GM21528 (cell line): ENCODE data around the gene MAP3K14.
"Not testable (repeated sequence)": the region's sequence is repeated elsewhere in the genome, so short reads cannot be mapped to it uniquely, and the experiment has no call there.

ENCODE experiments used
- ATAC-seq: cut with Tn5 transposase; IDR thresholded peaks from one replicate; pipeline ENCODE4 v1.9.1; 2021; ENCODE audit warnings: mild to moderate bottlenecking, moderate library complexity; ENCODE audit not compliant: unreplicated experiment, low FRiP score

Gene MAP3K14

DNA sequence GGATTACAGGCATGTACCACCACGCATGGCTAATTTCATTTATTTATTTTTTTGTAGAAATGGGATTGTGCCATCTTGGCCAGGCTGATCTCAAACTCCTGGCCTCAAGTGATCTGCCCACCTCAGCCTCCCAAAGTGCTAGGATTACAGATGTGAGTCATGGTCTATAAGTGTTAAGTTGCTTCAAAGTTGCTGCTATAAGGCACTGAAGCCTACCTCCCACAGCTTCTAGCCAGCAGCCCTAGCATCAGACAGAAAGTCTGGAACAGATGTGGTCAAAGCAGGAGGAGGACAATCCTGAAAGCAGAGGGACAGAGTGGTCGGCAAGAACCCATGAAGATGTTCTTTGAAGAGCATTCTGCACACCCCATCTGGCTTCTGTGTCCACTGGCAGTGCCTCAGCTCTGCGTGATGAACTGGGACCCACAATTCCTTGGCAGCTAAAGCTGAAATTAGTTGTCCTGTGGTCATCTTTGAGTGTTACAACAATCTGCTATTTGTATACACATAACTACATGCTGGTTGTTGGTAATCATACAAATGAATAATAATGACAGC is 11.2 kb downstream of the MAP3K14 start:
- ATAC-seq, result no peak

DNA sequence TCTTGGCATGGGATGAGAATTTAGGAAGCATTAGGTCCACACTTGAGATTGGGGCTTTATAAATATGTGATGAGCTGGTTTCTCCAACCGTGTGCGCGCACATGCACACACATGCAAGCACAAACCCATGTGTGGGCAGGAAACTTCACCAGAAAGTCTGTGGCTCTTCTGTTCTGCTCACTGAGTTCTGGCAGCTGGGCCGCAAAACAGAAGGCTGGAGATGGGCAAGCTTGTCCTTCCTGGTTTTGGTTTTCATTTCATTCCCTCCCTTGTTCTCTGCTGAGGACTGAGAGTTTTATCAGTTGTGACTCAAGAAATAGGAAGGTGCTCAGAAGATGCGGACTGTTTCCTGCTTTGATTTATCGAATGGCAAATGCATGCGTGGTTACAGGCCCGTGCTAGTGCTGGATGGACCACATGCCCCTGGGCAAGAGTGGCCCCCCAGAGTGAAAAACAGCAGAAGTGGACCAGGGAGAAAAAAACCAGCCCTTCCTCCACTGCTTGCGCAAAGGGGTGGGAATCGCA is 14.1 kb downstream of the MAP3K14 start:
- ATAC-seq, result peak; percentile 45

DNA sequence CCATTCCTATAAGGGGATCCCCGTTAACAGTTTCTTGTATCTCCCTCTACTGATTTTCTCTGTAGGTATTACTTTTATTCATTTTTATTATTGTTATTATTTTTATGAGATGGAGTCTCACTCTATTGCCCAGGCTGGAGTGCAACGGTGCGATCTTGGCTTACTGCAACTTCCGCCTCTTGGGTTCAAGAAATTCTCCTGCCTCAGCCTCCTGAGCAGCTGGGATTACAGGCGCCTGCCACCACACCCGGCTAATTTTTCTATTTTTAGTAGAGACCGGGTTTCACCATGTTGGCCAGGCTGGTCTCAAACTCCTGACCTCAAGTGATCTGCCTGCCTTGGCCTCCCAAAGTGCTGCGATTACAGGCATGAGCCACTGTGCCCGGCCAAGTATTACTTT is 14.6 kb downstream of the MAP3K14 start:
- not testable (repeated sequence) for ATAC-seq

DNA sequence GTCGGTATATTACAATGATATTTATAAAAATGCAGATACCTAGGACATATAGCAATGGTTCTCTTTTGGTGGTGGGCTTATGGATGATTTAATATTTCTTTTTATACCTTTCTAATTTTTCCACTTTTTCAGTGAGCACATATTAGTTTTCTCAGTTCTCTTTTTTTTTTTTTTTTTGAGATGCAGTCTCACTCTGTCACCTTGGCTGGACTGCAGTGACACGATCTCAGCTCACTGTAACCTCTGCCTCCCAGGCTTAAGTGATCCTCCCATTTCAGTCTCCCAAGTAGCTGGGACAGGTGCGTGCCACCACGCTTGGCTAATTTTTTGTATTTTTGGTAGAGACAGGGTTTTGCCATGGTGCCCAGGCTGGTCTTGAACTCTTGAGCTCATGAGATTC is 15.1 kb downstream of the MAP3K14 start:
- no peak for ATAC-seq

DNA sequence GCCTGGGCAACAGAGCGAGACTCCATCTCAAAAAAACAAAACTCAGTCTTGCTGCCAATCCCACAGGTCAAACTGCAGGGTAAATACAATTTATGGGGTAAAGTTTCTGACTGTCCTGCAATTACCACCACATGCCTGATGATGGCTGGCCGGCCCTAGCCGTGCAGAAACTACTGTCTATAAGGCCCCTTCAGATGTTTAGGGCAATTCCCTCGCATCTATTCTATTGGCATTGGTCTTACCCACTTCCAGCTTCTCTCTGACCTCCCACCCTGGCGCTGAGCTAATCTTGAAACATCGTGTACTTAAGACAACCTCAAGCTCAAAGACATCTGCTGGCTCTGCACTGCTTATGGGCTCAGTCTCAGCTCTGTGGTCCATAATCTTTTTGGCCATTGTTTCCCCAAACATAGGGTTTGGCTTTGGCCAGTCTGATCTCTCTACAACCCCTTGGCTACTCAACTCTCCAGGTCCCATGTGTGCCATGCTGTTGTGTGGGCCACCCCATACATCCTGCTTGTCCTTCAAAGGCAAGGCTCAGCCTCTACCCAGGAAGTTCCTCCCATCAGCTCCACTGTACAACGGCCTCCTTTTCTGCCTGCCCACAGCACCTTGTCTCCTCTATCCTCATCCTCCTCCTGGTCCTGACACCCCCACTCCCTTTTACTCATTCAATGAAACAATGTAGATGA is 16.6 kb downstream of the MAP3K14 start:
- ATAC-seq, result no peak

DNA sequence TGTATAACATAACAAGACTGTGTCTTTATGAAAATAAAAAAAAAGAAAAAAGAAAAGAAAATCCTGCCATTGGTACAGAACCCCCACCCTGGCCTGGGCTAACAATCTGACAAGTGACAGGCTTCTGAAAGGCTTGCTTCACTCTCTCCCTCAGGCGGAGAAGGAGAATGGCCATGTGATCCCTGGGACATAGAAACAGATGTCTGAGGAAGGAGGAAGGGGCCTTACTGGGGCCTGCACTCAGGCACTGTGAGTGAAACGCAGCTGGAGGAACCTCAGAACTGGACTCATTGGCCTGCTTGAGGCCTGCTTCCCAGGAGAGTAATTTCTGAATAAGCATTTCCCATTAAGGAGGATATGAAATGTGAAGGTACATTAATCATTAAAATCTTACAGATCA is 17.5 kb downstream of the MAP3K14 start:
- ATAC-seq, result no peak

DNA sequence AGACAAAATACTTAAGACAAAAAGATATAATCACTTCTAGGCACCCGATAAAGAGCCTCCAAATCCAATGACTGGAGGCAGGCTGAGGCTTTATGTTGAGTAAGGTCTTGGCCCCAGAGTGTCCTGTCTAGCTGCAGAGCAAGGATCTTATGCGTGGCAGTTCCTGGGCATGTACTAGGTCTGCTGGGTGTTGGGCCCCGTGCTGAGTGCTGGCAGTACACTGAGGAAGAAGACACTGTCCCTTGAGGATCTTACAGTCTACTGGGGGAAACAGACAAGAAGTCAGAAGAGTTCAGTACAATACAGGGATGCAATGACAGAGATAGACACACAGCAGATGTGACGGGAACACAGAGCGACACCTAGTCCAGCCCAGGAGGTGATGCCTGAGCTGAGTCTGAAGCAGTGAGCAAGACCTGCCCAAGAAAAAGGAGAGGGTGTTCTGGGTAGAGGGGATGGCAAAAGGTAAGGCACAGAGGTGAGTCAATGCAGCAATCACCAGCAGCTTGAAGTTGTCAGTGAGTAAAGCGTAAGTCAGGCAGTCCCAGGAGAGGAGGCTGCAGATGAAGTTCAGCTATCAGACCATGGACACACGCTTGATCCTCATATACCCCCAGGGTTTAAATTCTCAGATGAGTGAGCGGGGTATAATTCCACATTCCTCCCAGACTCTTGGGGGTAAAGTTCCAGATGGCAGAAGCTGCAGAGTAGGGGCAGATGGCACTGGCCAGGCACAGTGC is 18.1 kb downstream of the MAP3K14 start:
- no peak for ATAC-seq

DNA sequence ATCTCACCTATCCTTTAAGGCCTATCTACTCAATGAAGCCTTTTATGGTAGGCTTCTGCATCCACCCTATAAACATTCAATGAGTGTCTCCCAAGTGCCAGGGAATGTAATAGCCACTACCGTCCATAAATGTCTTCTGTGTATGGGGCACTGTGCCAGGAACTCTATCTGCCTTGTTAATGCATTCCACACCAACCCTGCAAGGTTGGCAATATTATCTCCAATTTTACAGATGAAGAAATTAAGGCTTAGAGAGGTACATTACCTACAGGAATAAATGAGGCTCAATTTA is 20.0 kb downstream of the MAP3K14 start:
- no peak for ATAC-seq

DNA sequence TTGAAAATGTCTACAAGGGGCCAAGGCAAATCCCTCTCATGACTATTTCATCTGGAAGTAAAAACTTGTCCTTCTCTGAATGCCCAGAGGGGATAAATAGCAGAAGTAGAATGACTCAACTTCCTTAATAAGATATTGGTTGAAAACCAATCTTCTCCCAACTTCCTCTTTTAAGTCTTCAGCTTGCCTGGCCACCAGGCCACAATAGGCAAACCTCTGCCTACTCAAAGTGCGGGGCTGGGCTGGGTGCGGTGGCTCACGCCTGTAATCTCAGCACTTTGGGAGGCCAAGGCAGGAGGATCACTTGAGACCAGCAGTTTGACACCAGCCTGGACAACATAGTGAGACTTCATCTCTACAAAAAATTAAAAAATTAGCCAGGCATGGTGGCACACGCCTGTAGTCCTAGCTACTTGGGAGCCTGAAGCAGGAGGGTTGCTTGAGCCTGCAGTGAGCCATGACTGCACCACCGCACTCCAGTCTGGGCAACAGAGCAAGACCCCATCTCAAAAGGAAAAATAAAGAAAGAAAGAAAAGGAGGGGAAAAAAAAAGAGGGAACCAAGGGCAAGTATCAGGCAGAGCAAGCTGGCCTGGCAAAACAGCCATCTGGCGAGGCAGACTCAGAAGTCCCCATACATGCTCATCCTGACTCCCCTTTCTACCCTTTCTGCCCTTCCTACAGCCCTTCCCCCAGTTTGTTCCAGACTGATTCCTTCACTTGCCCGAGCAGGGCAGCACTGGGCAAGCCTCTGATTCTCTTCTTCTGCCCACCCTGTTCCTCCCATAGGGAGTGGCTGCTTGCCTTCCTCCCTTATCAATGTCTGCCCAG is 20.6 kb downstream of the MAP3K14 start:
- no peak for ATAC-seq

DNA sequence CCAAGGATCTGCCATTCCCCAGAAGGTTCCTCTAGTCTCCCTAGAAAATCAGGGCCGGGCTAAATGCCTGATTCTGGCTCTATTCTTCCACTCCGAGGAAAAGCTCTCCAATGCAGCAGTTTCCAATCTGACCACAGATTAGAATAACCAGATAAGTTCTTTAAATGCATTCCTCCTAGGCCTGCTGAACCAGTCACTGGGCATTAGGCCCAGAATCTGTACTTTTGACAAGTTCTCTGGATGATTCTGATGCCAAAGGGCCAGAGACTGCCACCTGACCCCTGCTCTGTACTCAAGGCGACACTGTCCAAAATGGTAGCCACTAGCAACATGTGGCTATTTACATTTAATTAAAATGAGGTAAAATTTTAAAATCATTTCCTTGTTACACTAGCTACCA is 22.3 kb downstream of the MAP3K14 start:
- ATAC-seq, result no peak

DNA sequence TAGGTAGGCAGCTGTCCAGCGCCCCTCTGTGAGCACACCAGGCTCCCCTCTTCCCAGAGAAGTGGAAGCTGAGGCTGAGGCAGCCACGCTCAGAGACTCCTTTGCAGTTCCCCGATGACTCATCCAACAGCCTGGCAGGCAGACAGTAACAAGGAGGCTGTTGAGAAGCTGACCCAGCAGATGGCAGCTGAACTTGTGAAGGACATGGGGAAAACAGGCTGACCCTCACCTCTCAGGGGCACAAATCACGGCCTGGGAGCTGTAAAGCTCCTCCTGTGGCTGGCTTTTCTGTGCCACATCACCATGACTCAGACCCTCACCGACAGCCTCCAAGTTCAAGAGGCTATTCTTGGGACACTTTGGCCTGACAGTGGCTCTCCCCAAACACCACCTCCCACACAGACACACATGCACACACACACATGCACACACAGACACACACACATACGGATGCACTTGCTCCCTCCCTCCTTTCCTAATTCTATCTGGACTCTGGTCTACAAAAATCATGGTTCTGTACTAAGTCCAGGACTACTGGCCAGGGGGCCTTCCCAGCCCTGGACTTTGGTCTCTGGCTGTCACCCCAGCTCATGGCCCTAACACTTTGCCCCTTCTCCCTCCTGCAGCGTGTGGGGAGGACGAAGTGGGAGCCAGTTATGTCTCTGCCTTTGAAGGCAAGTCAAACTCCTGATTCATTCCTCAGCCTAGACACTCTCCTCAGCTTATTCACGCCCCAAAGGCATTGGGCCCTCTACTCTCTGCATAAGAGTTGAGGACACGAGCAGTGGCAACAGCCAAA is 23.2 kb downstream of the MAP3K14 start:
- no peak for ATAC-seq

DNA sequence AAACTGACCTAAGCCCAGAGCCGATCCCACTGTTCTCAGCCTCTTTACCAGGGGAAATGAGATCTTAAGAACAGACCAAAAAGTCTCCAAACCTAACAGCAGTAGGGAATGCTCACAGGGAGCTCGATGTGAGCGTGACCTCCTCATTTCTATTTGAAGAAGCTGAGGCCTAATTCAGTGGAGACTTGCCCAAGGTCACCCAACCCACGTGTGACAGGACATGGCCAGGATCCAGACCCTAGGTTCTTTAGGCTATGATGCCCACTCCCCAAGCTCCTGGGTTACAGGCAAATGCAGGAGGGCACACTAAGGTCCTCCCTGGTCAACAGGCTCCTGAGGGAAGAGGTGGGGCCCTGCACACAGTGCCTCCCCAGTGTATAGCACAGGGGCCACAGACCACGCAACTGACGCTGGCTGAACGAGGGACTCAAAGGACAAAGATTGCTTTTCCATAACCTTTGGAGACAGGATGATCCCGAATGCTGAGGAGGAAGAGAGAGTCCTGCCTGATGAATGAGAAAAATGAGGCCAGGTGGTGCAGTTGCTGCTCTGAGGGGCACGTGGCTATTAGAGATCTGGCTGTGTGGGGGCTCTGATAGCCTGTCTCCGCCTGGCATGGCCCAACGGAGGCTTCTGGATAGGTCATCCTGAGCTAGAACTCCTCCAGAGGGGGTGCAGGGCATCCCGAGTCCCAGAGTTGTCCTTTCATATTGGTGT is 24.0 kb downstream of the MAP3K14 start:
- no peak for ATAC-seq

DNA sequence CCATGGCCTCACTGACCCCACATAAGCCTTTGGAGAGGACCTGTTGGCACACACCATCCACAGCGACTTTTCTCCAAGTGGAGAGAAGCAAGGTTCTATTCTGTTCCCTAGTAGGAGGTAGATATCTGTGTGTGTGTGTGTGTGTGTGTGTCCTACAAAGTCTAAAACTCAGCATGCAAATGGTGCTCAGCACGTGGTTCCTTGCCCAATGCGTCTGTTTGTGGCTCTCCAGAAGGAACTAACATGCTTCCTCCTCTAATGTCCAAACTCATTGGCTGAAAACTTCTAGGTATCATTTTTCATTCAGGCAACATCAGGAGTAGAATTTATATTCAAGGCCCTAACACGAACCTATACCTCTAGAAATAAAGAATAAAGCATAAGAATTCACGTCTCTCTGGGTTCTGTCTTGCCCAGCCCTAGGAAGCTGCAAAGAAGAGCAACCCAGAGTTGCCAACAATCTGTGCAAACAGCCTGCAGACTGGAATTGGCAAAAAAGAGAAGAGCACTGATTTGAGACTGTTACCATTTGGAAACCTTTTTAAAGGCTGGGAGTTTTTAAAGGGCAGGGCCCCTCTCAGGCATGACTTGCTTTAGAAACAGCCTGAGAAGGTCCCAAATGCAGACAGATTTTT is 25.5 kb downstream of the MAP3K14 start:
- no peak for ATAC-seq

DNA sequence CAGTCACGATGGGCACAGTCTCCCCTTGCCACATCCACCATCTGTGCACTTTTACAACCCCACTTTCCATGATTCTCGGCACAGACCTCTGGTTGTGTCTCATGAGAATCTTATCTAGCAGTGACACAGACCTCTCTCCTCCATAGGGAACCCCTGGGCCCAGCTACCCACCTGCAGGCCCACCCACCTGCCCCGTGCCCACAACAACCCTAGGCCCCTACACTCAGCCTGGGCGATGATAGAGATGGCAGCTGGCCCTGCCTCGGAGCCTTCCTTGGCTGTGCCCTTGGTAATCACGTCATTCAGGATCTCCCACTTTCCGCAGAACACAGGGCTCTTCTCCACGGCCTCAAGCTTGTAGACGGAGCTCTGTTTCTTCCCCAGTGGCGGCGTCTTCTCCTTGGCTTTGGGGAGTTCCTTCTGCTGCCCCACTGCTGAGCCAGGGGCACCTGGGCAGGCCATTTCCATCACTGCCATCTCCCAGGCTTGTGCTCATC is 26.5 kb downstream of the MAP3K14 start:
- no peak for ATAC-seq

DNA sequence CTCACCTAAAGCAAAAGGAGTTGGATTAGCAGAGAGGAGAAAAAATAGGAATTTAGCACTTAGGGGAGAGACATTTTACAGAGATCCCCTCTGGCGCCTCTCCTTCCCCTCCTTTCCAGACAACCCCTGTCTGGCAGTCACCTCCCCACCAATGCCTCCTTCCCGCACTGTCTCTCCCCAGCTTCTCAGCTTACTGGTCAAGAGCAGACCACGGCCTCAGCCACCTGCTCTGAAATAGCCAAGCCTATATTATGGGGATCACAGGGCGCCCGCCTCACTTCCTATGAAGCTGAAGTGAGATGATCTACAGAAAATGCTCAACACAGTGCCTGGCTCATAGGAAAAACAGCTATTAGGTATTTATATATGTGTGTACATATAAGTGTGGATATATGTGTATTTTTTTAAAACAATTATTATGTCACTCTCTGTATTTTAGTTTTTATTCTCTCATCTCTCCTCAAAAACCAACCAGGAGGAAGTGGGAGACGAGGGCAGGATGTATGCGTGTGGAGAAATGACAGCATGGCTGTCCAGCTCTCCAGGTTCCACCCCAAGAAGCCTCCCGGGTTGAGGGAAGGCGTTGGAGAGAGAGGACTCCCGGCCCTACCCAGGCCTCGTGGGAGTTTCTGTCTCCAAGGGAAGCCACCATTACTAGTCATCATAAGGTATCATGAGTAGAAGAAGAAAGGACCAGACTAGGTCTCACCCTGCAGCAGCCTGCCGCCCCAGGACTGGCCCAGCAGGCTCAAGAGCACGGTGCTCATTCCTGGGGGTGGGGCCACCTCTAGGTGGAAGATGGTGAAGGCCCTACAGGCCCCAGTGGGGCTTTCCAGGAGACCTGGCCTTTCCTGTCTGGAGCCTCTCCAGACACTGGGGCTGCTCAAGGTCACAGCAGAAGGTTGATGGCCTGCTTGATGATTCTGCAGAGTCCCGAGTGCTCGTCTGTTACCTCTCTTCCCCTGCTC is 27.2 kb downstream of the MAP3K14 start:
- no peak for ATAC-seq

DNA sequence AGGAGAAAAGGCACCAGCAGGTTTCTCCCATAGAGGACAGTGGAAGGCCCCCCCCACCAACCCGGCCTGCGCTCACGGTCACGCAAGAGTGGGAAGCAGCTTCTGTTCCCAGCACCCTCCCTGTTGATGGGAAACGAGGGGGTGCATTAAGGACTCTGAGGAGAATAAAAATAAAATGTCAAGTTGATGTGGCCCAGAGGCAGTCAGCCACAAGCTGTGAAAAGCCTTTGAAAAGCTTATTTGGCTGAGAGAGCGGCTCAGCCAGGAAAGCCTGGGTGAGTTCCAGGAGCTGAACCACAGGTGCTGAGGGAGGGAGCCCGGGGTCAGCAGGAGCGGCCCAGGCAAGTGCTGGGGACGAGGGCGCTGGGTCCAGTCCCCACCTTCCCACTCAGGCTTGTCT is 28.0 kb downstream of the MAP3K14 start:
- ATAC-seq, result no peak

DNA sequence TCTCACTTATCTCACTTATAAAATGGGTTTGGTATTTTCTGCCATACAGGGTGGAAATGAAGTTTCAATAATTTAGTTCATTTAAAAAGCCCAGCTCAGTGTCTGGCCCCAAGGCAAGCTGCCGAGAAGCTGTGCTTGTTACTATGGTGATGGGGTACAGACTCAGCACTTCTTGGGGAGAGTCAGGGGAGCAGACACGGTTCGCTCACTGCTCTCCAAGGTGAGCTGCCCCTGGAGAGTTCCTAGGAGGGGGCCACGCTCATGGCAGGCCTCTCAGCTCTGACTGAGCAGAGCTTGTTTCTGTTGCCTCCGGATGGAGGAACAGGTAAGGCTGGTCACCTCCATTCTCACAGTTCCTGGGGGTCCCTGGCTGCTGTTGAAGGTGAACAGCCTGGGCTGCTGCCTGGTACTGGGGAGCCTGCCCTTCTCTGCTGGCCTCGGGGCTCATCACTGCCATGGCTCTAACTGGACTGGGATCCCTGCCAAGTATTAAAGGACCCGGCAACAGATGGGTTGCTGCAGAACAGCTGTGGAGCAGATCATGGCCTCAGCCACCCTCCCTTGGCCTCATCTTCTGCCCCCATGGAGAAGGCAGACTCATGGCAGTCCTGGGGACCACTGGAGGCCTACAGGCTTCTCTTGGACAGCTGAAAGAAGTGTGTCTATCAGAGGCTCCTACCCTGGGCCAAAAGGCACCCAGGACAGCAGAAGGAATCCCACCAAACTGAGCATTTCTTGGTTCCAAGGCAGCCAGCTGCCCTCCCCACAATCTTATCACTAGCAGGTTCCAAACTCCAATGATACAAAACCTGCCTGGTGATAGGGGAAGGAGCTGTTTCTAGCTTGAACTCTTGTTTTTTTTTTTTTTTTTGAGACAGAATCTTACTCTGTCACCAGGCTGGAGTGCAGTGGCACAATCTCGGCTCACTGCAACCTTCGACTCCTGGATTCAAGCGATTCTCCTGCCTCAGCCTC is 29.0 kb downstream of the MAP3K14 start:
- no peak for ATAC-seq
